Activated naive CD4-positive, alpha-beta T cell treated with anti-CD3 and anti-CD28 coated beads for 36 hours (primary cell): Measurements from ENCODE around the gene MAPK9. TPM values are rescaled to one million over a fixed set of nuclear protein-coding genes. Genes with fewer than 3 reads are reported as not detected.
A peak's percentile ranks its signal among the peaks of the same experiment; 100 is the strongest.

Experiments used
- CTCF ChIA-PET: fragments of 350-600 bp; sonication (Branson Sonifier 250); formaldehyde crosslinking; loops from one replicate; lab custom pipeline; 2021; ENCODE audit warnings: antibody characterized with exemption; lab: Charles Lee
- DNase-seq: peaks from one replicate; pipeline ENCODE4 v3.0.0-alpha.2; 2020
- H3K27ac Mint-ChIP-seq: one replicate; pipeline ENCODE4 v1.8.0; 2021; ENCODE audit warnings: mild to moderate bottlenecking, mixed read lengths
- H3K27me3 Mint-ChIP-seq: one replicate; pipeline ENCODE4 v1.8.0; 2021; ENCODE audit warnings: low read depth, mixed read lengths
- H3K36me3 Mint-ChIP-seq: one replicate; pipeline ENCODE4 v1.8.0; 2021; ENCODE audit warnings: low read depth, mixed read lengths
- H3K4me1 Mint-ChIP-seq: one replicate; pipeline ENCODE4 v1.8.0; 2021; ENCODE audit warnings: low read depth, mixed read lengths
- H3K4me3 Mint-ChIP-seq: one replicate; pipeline ENCODE4 v1.8.0; 2021; ENCODE audit warnings: mild to moderate bottlenecking, moderate library complexity, mixed read lengths
- H3K9me3 Mint-ChIP-seq: one replicate; pipeline ENCODE4 v1.8.0; 2021; ENCODE audit warnings: mixed read lengths
- intact Hi-C: fragments of 100-400 bp; cut with micrococcal nuclease; formaldehyde crosslinking; loops from one replicate; pipeline ENCODE4 v1.15.1; 2023
- total RNA-seq, 2 experiments: library from RNA; stranded (reverse); gene quantifications; one replicate each; pipeline ENCODE4 v1.2.3, GENCODE V29; 2021

MAPK9 gene
- 10 to 100 TPM; 30.8 to 34.4 TPM for total RNA-seq

DNA sequence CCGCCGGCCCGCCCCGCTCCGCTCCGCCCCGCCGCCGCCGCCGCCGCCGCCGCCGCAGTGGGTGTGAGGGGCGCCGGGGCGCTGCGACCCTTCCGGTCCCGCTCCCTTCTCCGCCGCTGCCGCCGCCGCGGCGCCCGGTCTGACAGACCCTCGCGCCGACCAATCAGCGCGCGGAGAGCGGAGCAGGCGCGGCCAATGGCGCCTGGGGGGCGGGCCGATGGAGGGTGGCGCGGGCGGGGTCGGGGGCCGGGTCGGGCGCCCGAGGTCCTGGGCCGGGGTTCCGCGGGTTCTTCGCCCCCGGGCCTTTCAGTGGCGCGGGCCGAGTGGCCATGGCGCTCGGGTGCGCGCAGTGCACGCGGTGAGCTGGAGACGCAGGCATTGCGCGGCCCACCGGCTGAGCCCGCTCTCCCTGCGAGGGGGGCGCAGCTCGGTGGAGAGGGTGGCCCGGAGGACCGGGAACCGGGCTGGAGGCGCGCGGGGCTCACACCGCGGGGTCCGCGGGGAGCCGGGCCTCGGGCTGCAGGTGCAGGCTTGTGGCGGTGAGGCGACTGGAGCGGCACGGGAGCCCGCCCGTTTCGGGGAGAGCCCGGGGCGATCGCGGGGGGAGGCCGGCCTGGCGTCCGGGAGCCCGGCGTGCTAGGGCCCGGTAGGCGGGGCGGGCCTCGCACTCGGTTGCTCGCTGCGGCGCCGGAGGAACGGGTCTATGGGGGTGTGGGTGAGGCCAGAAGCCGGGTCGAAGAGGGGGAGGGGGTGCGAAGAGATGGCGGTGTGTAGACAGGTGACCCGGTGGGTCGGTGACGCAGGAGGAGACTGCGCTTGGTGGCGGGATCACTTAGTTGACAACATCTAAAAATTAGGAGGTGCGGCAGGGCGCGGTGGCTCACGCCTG lies at the start of gene MAPK9:
Gene MAPK9, minus strand, starts transcription at position 141 of the 889 bp plus-strand sequence. CDS start 11,522 bp downstream, outside the sequence.
- H3K4me3 Mint-ChIP-seq = peak within 1 kb of the TSS; percentile 94
- peak; percentile 83 for DNase-seq
- H3K27me3 Mint-ChIP-seq = no peaks in the 10 kb centered on the region
- H3K4me1 Mint-ChIP-seq = peaks cover 32% of the 10 kb centered on the region
- intact Hi-C loops = loop anchor here (1.0 to 2.0 kb wide), 3 partner anchors 61 to 378 kb away; partner anchors contain the start of gene GFPT2
- no peaks in the 10 kb centered on the region for H3K36me3 Mint-ChIP-seq
- CTCF ChIA-PET = interaction anchor here (0.6 to 5.6 kb wide), 7 partner anchors 12 to 241 kb away, joined by 3 to 77 read pairs (median 9); no protein-coding TSS in a partner anchor
- H3K27ac Mint-ChIP-seq = peak within 1 kb of the TSS; percentile 90
- no peaks in the 10 kb centered on the region for H3K9me3 Mint-ChIP-seq

DNA sequence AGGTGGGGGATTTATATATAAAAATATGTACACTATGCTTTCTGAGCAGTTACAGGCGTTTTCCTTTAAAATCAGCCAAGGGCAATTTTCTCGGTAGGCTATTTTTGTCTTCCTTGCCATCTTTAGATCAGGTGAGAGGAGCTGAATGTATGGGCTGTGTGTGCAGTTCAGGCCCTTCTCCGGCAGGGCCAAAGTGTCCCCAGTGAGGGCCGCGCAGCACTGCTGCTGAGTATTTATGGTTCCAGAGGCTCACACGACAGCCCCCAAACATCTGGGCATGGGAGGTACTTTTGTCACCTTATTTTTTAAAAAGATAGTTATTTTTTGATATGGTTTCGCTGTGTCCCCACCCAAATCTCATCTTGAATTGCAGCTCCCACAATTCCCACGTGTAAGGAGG lies 49.7 kb upstream of the MAPK9 start:
- DNase-seq = no peak
- Mint-ChIP-seq H3K9me3 (no peaks in the 10 kb centered on the region), H3K27ac (no peak overlapping the region), H3K4me1 (no peaks in the 10 kb centered on the region), H3K4me3 (no peak overlapping the region), H3K36me3 (no peaks in the 10 kb centered on the region), H3K27me3 (peaks cover 6% of the 10 kb centered on the region)
- CTCF ChIA-PET = interaction anchor here (1.8 kb wide), 1 partner anchor 13 kb away, joined by 9 read pairs; no protein-coding TSS in a partner anchor
- intact Hi-C loops = no loop called here

DNA sequence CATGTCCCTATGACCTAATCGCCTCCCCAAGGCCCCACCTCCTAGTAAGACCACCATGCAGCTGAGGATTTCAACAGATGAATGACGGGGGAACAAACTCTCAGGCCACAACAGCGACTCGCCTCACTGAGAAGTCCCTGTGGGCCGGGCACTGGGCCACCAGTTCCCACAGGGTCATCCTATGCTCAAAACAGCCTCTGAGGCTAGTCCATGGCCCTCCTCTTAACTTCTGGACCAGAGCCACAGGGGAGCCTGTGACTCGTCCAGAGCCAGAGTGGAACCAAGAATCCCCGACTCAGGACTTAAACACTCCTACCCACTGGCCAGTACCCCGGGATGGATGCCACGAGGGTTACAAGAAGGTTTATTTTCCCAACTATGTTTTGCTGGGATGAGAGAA lies 49.0 kb upstream of the MAPK9 start:
- no peak for DNase-seq
- Mint-ChIP-seq H3K27ac (no peak overlapping the region), H3K4me1 (no peaks in the 10 kb centered on the region), H3K36me3 (no peaks in the 10 kb centered on the region), H3K9me3 (no peaks in the 10 kb centered on the region), H3K4me3 (no peak overlapping the region), H3K27me3 (peaks cover 6% of the 10 kb centered on the region)
- CTCF ChIA-PET = interaction anchor here (1.8 kb wide), 1 partner anchor 12 kb away, joined by 9 read pairs; no protein-coding TSS in a partner anchor
- intact Hi-C loops = no loop called here

GRCh38 chr5:180339583-180340183 lies 47.8 kb upstream of the MAPK9 start:
- H3K27ac Mint-ChIP-seq = no peak overlapping the region

DNA sequence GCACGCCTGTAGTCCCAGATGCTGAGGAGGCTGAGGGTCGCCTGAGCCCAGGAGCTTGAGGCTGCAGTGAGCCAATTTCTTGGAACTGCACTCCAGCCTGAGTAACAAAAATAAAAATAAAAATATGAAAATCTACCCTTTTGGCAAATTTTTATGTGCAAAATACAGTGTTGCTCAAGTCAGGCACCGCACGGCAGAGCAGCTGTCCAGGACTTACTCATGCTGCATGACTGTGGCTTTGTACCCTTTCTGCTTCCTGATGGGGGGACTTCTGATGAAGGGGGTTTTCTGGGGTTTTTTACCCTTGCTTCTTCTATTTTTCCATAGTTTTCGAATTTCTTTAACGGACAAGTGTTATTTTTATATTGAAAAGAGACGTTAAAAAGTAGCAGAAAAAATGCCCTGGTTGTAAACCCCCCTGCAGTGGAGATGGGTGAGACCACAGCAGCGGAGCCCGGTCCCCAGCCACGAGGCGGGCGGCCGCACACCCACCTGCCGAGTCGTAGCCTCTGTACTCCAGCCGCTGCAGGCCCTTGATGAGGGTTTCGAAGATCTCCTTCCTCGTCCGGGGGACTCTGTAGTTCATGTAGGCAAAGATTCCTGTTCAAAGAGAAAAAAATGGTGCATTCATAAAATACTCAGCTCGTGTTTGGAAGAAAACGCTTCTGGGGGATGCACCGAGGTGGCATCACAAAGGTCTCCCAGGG lies 46.3 kb upstream of the MAPK9 start:
- DNase-seq = no peak
- Mint-ChIP-seq H3K4me3 (no peak overlapping the region), H3K9me3 (no peaks in the 10 kb centered on the region), H3K36me3 (no peaks in the 10 kb centered on the region), H3K27me3 (peaks cover 5% of the 10 kb centered on the region), H3K4me1 (no peaks in the 10 kb centered on the region), H3K27ac (no peak overlapping the region)
- CTCF ChIA-PET = interaction anchor here (1.1 to 1.8 kb wide), 2 partner anchors 9 to 130 kb away, joined by 3 to 5 read pairs; no protein-coding TSS in a partner anchor
- intact Hi-C loops = no loop called here

More at GRCh38 chr5:180339583-180340183, 47.8 kb upstream of the MAPK9 start:
- intact Hi-C loops = no loop called here
- Mint-ChIP-seq H3K9me3 (no peaks in the 10 kb centered on the region), H3K27me3 (peaks cover 6% of the 10 kb centered on the region), H3K36me3 (no peaks in the 10 kb centered on the region), H3K4me1 (no peaks in the 10 kb centered on the region), H3K4me3 (no peak overlapping the region)
- CTCF ChIA-PET = no interaction called here
- DNase-seq = no peak

DNA sequence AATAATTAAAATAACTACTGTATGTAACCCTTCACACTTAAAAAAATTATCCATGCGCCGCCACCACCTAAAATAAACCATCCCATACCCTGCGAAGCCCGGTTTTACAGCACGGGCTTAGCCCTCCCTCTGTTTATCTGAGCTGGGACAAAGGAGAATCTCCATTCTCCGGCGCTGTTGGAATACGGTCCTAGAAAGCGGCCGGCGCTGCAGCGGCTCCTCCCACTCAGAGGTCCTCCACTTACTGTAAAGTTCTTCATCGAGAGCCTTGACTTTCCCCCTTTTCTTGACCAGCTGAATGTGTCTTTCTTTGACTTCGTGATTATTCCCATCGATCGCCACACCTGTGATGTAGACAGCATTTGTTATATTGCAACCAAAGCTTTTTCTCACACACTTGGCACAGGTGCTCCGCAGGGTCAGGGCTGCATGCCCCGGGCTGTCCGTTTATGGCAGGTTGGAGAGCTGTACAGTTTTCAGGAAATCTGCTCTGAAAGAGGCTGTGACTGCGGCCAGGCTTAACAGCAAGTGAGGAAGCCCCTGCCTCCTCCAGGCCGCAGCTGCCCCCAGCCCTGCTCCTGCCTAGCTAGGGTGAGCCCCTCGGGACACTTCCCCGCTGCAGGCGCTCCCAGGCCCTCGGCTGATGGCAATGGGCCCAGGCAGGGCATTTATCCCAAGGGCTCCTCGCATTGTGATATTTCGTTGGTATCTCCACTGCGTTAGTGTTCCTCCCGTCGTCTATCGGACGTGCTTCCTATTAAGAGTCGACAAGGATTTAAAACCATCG lies 44.5 kb upstream of the MAPK9 start:
- Mint-ChIP-seq H3K9me3 (no peaks in the 10 kb centered on the region), H3K4me1 (no peaks in the 10 kb centered on the region), H3K4me3 (no peak overlapping the region), H3K36me3 (no peaks in the 10 kb centered on the region), H3K27me3 (peaks cover 9% of the 10 kb centered on the region), H3K27ac (no peak overlapping the region)
- DNase-seq = no peak
- CTCF ChIA-PET = no interaction called here
- intact Hi-C loops = no loop called here

GRCh38 chr5:180335614-180336233 lies 43.8 kb upstream of the MAPK9 start:
- no peaks in the 10 kb centered on the region for H3K9me3 Mint-ChIP-seq
- no peak for DNase-seq

DNA sequence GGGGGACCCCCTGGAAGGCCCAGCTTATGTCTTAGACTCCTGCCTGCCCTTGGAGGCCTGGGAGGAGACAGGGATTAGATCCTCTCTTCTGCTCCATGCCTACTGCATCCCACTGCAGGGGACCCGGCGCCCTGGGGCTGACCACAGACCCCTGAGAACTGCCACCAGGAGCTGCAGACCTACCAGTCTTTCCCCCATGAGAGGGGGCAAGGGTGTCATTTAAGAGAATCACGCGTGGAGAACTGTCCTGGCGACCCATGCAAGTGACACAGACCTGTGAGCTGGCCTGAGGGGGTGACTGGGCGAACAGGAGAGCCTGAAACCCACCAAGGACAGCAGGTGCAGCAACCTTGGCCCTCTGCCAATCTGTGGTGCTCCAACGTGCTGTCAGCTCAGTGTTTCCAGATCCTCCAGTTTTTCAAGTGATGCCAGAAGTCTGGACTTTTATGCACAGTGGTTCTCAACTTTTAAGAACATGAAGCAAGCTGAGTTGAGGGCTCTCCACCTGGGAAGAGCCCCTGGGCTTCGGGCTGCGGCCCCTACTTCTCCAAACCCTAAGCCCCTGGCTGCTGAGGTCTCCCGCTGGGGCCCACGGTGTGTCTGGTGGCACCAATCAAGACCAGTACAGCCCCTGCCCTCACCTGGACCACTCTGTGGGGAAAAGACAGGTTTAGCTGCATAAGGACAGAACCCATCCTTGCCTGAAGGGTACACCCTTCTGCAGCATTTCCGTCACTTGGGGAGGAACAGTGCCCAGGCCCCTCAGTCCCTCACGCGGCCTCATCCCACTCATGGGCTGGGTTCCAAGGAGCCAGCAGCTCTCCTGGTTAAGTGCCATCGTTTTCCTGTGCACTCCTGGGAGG lies 43.1 kb upstream of the MAPK9 start:
- intact Hi-C loops = no loop called here
- H3K36me3 Mint-ChIP-seq = no peaks in the 10 kb centered on the region
- CTCF ChIA-PET = interaction anchor here (0.6 kb wide), 1 partner anchor 19 kb away, joined by 4 read pairs; the partner anchor contains the start of gene GFPT2
- no peaks in the 10 kb centered on the region for H3K4me1 Mint-ChIP-seq
- no peak overlapping the region for H3K27ac Mint-ChIP-seq
- no peaks in the 10 kb centered on the region for H3K9me3 Mint-ChIP-seq
- DNase-seq = no peak
- peaks cover 16% of the 10 kb centered on the region for H3K27me3 Mint-ChIP-seq
- no peak overlapping the region for H3K4me3 Mint-ChIP-seq

More at GRCh38 chr5:180335614-180336233, 43.8 kb upstream of the MAPK9 start:
- no peak overlapping the region for H3K27ac Mint-ChIP-seq
- CTCF ChIA-PET = no interaction called here
- intact Hi-C loops = no loop called here
- H3K4me3 Mint-ChIP-seq = no peak overlapping the region
- no peaks in the 10 kb centered on the region for H3K36me3 Mint-ChIP-seq
- H3K27me3 Mint-ChIP-seq = peaks cover 16% of the 10 kb centered on the region
- H3K4me1 Mint-ChIP-seq = no peaks in the 10 kb centered on the region

- intact Hi-C loops = no loop called here
- CTCF ChIA-PET = no interaction called here
- no peak for DNase-seq
Observed at GRCh38 chr5:180334176-180334575, 42.3 kb upstream of the MAPK9 start.

DNA sequence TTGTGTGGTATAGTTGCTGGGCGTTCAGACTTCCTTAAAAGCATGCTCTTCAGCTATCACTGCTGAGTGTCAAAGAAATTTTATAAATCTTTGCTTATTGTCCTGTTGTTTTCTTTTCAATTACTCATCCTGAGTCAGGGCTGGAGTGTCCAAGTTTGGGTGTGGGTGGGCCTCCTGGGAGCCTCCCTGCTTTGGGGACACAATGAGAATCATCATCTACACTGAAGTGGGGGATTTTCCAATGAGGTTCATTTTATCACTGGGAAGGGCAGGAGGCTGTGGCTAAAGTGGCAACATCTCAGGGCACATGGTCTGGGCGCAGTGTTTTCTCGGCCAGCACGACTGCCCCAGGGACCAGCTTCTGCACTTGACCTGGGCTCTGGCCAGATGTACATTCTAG lies 41.8 kb upstream of the MAPK9 start:
- Mint-ChIP-seq H3K4me1 (no peaks in the 10 kb centered on the region), H3K27ac (no peak overlapping the region), H3K9me3 (no peaks in the 10 kb centered on the region), H3K4me3 (no peak overlapping the region), H3K36me3 (no peaks in the 10 kb centered on the region), H3K27me3 (peaks cover 16% of the 10 kb centered on the region)
- DNase-seq = no peak
- CTCF ChIA-PET = no interaction called here
- intact Hi-C loops = no loop called here

More at GRCh38 chr5:180334176-180334575, 42.3 kb upstream of the MAPK9 start:
- no peak overlapping the region for H3K27ac Mint-ChIP-seq
- H3K4me1 Mint-ChIP-seq = no peaks in the 10 kb centered on the region
- H3K36me3 Mint-ChIP-seq = no peaks in the 10 kb centered on the region
- H3K4me3 Mint-ChIP-seq = no peak overlapping the region
- H3K27me3 Mint-ChIP-seq = peaks cover 16% of the 10 kb centered on the region
- no peaks in the 10 kb centered on the region for H3K9me3 Mint-ChIP-seq
